ENCODE data around the gene MARK2.

Gene MARK2

DNA sequence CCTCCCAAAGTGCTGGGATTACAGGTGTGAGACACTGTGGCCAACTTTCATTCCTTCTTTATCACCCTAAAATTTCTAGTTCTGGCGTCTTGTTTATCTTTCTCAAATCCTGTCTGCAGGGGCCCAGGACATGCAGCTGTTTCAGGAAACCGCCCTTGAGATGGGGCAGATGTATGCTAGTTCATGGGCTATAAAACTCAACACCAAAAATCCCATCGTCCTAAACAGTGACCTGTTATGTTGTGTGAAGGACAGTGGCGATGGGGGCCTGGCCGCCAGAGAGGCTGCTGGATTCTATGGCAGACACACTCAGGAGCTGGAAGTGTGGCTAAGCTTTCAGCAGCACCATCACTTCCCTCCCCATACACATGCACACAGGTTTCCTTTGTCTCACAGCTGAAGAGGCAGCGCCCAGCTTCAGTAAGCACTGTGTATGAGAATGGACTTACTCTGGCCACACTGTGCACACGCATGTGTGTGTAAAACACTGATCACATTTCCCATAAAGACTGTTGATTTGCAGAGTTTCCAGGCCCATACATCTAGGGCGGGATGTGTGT lies 36.7 kb downstream of the MARK2 start:
- H3K27me3 Mint-ChIP-seq = no peaks in the 10 kb centered on the region
- peaks cover 81% of the 10 kb centered on the region for H3K4me1 Mint-ChIP-seq
- no peak overlapping the region for H3K4me3 Mint-ChIP-seq
- peaks cover 16% of the 10 kb centered on the region for H3K36me3 Mint-ChIP-seq (ENCODE audit: low read depth)
- no peaks in the 10 kb centered on the region for H3K9me3 Mint-ChIP-seq
- DNase-seq (no peak), ATAC-seq (no peak)
- no peak overlapping the region for H3K27ac Mint-ChIP-seq

DNA sequence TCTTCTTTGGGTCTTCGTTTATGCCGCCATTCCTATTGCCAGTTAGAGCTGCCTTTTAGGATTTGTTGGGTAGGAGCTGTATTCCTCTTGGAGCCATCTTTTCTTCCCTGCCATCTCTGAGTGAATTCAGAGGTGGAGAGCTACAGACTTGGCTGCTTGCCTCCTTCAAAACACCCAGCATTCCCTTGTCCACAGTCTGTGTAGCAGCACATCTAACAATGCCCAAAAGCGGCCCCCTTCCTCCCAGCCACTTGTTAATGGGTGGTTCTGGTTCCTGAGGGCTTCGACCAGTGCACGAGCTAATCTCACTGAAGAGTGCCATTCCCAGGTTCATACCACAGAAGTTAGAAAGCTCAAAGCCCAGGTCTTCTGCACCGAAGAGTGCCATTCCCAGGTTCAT lies 37.7 kb downstream of the MARK2 start:
- DNase-seq = no peak
- ATAC-seq = no peak
- peaks cover 18% of the 10 kb centered on the region for H3K36me3 Mint-ChIP-seq (ENCODE audit: low read depth)
- no peaks in the 10 kb centered on the region for H3K9me3 Mint-ChIP-seq
- H3K4me1 Mint-ChIP-seq = peaks cover 83% of the 10 kb centered on the region
- H3K4me3 Mint-ChIP-seq = no peak overlapping the region
- no peak overlapping the region for H3K27ac Mint-ChIP-seq
- no peaks in the 10 kb centered on the region for H3K27me3 Mint-ChIP-seq

DNA sequence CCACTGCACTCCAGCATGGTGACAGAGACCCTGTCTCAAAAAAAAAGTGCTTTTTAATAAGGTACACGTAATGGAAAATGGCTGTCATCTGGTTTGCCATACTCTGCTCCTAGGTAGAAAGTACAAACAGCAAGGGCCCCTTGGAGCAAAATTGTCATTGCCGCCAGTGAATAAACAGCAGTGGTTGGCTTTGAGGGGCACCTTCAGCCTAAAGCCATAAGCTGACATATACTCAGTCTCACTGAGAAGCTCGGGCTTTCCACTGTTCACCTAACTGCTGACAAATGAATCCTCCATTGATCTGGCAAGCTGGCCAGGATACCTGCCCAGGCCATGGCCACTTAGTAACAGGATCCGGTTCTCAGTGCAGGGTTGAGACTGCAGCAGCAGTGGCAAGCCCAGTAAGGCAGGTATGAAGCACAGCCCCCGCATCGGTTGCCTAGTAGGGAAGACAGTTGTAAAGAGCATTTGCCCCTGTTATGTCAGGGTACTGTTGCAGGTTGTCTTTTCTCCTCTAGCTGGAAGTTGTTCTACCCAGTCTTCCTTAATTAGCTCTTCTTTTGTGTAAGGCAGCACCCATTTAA lies 38.8 kb downstream of the MARK2 start:
- Mint-ChIP-seq H3K27ac (peak overlapping the region; percentile 70), H3K4me3 (no peak overlapping the region)

DNA sequence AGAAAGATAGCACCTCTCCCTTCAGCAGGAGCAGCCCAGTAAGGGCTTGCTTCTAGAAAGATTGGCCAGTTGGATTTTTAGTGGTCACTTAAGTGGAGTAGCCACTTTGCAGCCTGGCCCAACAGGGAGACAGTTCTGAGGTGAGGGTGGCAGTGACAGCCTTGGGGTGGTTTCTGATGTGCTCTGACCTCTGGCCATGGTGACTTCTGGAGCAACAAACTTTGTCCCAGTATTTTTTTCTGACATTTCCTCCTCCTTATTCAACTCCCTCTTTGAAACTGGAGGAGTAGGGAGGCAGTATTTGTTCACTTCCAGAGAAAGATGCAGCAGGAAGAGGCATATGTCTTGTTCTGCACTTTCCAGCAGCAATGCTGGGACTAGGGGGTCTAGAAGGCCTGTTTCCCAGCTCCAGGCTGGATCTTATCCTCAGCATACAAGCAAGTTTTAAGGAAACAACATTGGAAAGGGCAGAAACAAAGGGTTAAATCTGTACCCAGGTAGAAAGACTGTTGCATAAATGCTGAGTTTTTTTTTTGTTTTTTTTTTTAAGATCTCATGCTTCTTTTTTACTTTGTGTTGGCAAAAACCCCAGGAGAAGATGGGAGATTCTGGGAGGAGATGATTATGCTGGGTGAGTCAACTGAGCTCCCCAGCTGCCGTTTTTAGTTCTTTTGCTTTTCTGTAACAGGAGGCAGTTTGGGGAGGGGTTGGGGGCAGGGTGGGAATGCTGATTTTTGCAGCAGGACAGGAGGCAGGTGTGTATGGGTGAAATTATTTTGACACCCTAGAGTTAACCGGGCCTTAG lies 40.9 kb downstream of the MARK2 start:
- no peaks in the 10 kb centered on the region for H3K27me3 Mint-ChIP-seq
- no peak overlapping the region for H3K4me3 Mint-ChIP-seq
- DNase-seq (no peak), ATAC-seq (no peak)
- H3K27ac Mint-ChIP-seq = no peak overlapping the region
- H3K9me3 Mint-ChIP-seq = no peaks in the 10 kb centered on the region
- peaks cover 16% of the 10 kb centered on the region for H3K36me3 Mint-ChIP-seq (ENCODE audit: low read depth)
- peaks cover 82% of the 10 kb centered on the region for H3K4me1 Mint-ChIP-seq

More for the DNA sequence above, 38.8 kb downstream of the MARK2 start:
- H3K36me3 Mint-ChIP-seq (ENCODE audit: low read depth) = peaks cover 19% of the 10 kb centered on the region
- peaks cover 82% of the 10 kb centered on the region for H3K4me1 Mint-ChIP-seq
- ATAC-seq (peak; percentile 76), DNase-seq (no peak)
- H3K9me3 Mint-ChIP-seq = no peaks in the 10 kb centered on the region
- no peaks in the 10 kb centered on the region for H3K27me3 Mint-ChIP-seq

DNA sequence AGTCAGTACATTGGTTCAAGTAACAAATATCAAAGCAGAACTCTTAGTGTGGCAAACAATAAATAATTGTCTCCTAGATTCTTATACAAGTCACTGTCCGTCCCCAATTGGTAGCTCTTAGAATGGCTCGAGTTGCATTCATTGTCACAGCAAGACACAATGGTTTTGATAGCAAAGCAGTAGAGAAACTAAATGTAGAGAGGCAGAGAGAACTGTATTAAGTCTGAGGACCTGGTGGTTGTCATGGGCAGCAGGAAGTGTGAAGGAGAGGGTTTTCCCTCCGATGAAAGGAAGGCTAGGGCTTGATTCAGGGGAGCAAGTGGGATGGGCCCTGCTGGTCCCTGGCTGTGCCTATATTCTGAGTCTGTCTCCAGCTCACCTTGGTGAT lies 41.5 kb downstream of the MARK2 start:
- Mint-ChIP-seq H3K27ac (peak overlapping the region; percentile 33), H3K36me3 (ENCODE audit: low read depth) (peaks cover 16% of the 10 kb centered on the region), H3K4me3 (no peak overlapping the region), H3K4me1 (peaks cover 81% of the 10 kb centered on the region), H3K9me3 (no peaks in the 10 kb centered on the region), H3K27me3 (no peaks in the 10 kb centered on the region)
- DNase-seq (no peak), ATAC-seq (no peak)

DNA sequence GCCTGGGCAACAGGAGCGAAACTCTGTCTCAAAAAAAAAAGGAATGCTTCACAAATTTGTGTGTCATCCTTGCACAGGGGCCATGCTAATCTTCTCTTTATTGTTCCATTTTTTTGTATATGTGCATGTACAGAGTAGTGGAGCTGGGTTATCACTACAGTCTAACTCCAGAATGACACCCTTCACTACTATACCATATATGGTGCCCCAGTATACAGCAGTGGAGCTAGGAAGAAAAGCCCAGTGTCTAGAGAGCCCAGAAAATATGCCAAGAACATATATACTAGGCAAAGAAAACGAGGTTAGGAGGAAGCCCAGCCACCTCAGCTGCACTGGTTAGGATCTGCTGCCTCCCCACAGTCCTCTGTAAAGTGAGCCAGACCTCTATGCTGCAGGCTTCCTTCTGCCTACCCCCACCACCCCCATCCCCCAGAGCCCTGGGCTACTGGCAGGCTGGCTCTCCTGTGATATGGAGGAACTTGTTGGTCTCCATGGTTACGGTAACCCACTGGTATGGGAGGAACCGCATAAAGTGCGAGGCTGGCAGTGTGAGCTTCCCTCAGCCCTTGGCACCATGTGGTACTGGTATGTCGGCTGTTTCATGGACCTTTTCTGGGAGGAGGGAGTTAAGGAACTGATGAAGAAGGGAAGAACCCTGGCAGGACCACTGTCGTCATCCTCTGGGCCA lies 43.8 kb downstream of the MARK2 start:
- Mint-ChIP-seq H3K4me3 (no peak overlapping the region), H3K4me1 (peaks cover 80% of the 10 kb centered on the region), H3K9me3 (no peaks in the 10 kb centered on the region), H3K36me3 (ENCODE audit: low read depth) (peaks cover 13% of the 10 kb centered on the region), H3K27ac (no peak overlapping the region), H3K27me3 (no peaks in the 10 kb centered on the region)
- DNase-seq = no peak
- peak; percentile 31 for ATAC-seq

DNA sequence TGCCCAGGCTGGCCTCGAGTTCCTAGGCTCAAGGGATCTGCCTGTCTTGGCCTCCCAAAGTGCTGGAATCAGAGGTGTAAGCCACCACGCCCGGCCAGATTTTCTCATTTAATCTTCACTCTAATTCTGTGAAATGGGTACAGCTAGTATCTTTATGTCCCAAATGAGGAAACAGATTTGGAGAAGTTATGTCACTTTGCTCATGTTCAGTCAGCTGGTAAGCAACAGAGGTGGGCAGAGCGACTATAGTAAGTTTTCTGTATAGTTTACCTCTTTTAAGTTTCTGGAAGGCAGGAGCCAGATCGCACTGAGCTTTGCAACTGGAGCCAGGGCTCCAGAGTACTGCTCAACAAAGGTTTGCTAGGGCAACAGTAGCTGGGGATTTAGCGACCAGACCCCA lies 44.9 kb downstream of the MARK2 start:
- Mint-ChIP-seq H3K4me1 (peaks cover 80% of the 10 kb centered on the region), H3K27ac (no peak overlapping the region), H3K36me3 (ENCODE audit: low read depth) (peaks cover 11% of the 10 kb centered on the region), H3K9me3 (no peaks in the 10 kb centered on the region), H3K27me3 (no peaks in the 10 kb centered on the region), H3K4me3 (no peak overlapping the region)
- DNase-seq (no peak), ATAC-seq (no peak)

DNA sequence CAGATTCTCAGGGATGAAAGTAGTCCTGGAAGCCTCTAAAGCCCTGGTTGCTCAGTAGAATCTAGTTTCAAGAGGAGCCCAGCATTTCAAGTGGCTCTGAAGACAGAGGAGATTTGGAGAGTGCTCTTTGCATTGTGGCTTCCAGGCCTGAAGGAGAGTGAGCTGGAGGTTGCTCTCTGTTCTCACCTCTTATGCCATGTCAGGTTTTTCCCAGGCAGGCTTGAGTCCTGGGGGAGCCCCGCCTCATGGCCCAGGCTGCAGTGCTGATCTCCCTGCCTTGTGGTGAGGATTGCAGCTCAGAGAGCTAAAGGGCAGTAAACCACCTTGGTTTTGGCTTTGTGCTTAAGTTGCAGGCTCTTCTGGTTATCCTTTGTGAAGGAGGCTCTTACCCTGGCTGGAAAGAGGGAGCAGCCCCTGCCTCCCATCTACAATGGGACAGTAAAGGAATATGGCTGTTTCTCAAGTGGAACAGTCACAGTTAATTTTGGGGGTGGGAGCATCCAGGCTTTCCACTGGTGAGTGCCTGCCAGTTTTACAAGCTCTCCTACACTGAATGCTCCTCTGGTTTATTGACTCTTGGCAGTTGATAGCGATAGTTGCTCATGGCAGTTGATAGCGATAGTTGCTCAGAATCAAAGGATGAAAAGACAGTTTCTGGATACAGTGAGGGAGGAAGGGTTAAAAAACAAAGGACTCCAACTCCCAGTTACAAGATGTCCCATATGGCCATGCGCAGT lies 45.5 kb downstream of the MARK2 start:
- DNase-seq = peak; percentile 52
- peak overlapping the region; percentile 67 for H3K27ac Mint-ChIP-seq
- H3K4me1 Mint-ChIP-seq = peaks cover 80% of the 10 kb centered on the region
- H3K9me3 Mint-ChIP-seq = no peaks in the 10 kb centered on the region
- no peak overlapping the region for H3K4me3 Mint-ChIP-seq
- H3K27me3 Mint-ChIP-seq = no peaks in the 10 kb centered on the region
- peak; percentile 80 for ATAC-seq
- H3K36me3 Mint-ChIP-seq (ENCODE audit: low read depth) = peaks cover 8% of the 10 kb centered on the region

DNA sequence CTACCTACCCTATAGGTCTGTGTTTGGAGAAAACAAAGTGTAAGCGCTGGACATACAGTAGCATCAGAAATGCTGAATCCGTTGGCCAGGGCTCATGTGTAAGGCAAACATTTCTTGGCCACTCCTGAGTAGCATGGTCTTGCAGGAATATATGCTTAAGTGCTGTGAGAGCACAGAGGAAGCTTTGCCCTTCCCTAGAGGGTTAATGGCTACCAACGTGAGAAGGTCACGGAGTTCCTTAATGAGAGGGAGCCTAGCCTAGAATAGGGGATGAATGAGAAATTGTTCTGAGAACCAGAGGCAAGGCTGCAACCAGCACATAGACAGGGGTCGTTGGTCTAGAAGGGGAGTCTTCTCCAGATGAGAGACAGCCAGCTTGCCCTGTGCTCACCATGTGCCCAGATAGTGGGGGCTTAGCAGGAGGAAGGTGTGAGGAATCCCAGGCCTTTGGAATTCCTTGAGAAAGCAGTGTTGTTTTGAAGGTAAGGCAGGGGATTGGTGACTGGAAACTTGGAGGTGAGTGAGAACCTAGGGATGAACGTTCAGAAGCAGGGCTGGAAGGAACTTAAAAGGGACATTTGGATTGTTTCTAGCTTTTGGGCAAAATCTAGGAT lies 48.6 kb downstream of the MARK2 start:
- H3K27me3 Mint-ChIP-seq = no peaks in the 10 kb centered on the region
- peak overlapping the region; percentile 80 for H3K4me3 Mint-ChIP-seq
- peaks cover 4% of the 10 kb centered on the region for H3K36me3 Mint-ChIP-seq (ENCODE audit: low read depth)
- no peak for ATAC-seq
- H3K27ac Mint-ChIP-seq = peak overlapping the region; percentile 59
- peaks cover 84% of the 10 kb centered on the region for H3K4me1 Mint-ChIP-seq
- H3K9me3 Mint-ChIP-seq = no peaks in the 10 kb centered on the region
- DNase-seq = no peak

DNA sequence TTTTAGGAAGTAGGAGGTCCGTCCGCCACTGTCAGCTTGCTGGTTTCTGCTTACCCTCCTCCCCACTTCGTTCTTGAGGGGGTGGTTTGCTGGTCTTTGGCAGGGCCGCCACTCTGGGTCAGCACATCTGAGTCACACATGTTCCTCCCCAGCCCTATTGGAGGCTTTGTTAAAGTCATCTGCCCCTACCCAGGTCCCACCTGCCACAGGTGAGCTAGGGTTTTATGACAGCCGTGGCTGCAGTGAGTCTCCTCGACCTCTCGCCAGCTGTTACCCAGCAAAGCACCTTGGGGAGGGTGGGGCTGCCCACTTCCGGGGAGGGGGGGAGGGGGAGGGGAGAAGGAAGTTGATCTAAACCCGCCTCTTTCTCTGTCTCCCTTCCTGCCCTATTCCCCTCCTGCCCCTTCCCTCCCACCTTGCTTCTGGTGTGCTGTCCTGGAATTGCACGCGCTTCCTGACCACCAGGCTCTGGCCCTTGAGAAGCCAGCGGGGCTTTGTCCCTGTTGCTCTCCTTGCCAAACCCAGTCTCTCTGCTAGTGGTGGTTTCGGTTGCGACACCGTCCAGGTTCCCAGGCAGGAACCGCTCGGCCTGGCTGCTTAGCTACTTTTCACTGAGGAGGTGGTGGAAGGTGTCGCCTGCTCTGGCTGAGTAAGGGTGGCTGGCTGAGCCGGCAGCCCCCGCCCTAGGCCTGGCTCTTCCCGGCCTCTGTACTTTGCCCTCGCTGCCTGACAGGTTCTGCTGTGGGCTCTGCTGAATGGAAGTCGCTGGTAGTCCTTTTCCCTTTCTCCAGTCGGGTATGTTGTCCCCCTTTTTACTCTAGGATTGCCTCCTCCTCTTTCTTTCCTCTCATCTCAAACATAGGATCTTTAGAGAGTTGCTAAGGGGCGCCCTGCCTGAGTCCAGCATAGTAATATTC lies 49.5 kb downstream of the MARK2 start:
- ATAC-seq = peak; percentile 73
- Mint-ChIP-seq H3K27ac (peak overlapping the region; percentile 85), H3K9me3 (no peaks in the 10 kb centered on the region), H3K4me3 (peak overlapping the region; percentile 80), H3K4me1 (peaks cover 75% of the 10 kb centered on the region), H3K27me3 (no peaks in the 10 kb centered on the region), H3K36me3 (ENCODE audit: low read depth) (peaks cover 6% of the 10 kb centered on the region)
- peak; percentile 68 for DNase-seq

DNA sequence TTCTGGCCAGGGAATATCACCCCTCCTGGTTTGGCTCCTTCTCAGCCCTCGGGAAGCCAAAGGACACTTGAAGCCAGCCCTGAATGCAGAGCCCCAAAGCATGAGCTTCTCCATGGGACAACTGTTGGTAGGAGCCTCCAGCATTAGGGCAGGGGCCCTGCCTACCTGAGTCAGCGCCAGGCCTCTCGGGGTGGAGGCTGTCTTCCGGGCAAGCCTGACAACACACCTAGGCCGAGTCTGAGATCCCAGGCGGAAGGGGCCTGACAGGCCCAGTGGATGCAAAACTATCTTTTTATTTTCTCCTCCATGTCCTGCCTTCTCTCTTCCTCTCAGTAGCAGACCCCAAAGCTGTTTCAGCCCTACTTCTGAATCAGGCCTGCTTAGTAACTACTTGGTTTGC lies 50.4 kb downstream of the MARK2 start:
- Mint-ChIP-seq H3K27me3 (no peaks in the 10 kb centered on the region), H3K4me1 (peaks cover 66% of the 10 kb centered on the region), H3K27ac (peak overlapping the region; percentile 49), H3K36me3 (ENCODE audit: low read depth) (peaks cover 7% of the 10 kb centered on the region), H3K9me3 (no peaks in the 10 kb centered on the region), H3K4me3 (peak overlapping the region; percentile 48)
- ATAC-seq (no peak), DNase-seq (no peak)

DNA sequence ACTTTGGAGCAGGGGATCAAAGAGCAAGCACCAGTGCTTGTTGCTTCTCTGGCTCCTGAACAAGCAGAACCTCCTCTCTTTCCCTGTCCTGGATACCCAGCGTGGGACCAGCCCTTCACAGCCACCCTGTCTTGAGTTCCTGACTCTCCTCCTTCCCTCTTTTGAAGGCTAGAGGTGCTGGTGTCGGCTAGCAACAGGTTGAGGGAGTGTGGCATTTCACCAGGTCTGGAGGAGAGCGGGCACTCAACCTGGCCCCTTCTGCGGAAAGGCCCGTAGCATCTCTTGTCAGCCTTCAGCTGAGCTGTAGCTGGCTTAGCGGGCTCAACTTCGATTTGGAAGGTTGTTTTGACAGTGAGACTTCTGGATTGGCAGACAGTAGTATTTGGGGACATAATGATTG lies 51.5 kb downstream of the MARK2 start:
- Mint-ChIP-seq H3K4me3 (no peak overlapping the region), H3K27me3 (no peaks in the 10 kb centered on the region), H3K27ac (peak overlapping the region; percentile 52), H3K9me3 (no peaks in the 10 kb centered on the region), H3K4me1 (peaks cover 63% of the 10 kb centered on the region), H3K36me3 (ENCODE audit: low read depth) (peaks cover 10% of the 10 kb centered on the region)
- DNase-seq (no peak), ATAC-seq (no peak)

DNA sequence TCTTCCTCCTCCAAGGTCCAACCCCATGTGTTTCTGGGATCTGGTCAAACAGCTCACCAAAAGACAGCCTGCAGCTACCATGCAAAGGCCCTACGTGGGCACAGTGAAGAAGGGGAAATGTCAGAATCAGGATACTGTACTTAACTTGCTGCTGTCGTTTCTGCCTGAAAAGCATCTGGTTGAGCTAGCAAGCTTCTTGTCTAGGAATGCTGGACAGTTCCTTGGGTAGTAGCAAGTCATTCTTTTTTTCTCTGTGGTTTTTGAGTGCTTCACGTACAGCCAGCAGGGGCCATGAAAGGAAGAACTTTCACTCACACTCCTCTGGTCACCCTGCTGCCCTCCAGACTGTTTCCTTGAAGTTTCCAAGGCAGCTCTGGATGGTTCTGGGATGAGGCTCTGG lies 53.3 kb downstream of the MARK2 start:
- H3K4me3 Mint-ChIP-seq = no peak overlapping the region
- ATAC-seq = no peak
- no peaks in the 10 kb centered on the region for H3K9me3 Mint-ChIP-seq
- no peaks in the 10 kb centered on the region for H3K27me3 Mint-ChIP-seq
- H3K36me3 Mint-ChIP-seq (ENCODE audit: low read depth) = peaks cover 22% of the 10 kb centered on the region
- no peak overlapping the region for H3K27ac Mint-ChIP-seq
- no peak for DNase-seq
- peaks cover 59% of the 10 kb centered on the region for H3K4me1 Mint-ChIP-seq
